Kidney epithelial cell (primary cell): Measurements from ENCODE around the gene KMT5B. TPM values are rescaled to one million over a fixed set of nuclear protein-coding genes. Genes with fewer than 3 reads are reported as not detected.

ENCODE experiments used
- DNase-seq: peaks from one replicate; pipeline ENCODE4 v3.0.0-alpha.2; 2010; ENCODE audit warnings: low read depth
- H3K27me3 ChIP-seq: 2 replicates; pipeline ENCODE4 v1.6.0; 2011; ENCODE audit warnings: low read length; ENCODE audit not compliant: control insufficient read depth, insufficient read depth
- H3K36me3 ChIP-seq: 2 replicates; pipeline ENCODE4 v1.5.1; 2011; ENCODE audit warnings: low read length; ENCODE audit not compliant: control insufficient read depth, insufficient read depth
- H3K4me3 ChIP-seq: 2 replicates; pipeline ENCODE4 v1.5.1; 2011; ENCODE audit warnings: low read depth, mild to moderate bottlenecking, control low read depth, low read length
- total RNA-seq: library from RNA; depleted of rRNA; stranded (reverse); fragments of >200 nt; gene quantifications from 2 replicates; pipeline ENCODE4 v1.2.3, GENCODE V29; 2015
- TF ChIP-seq, protein P1 (sequence below): IDR thresholded peaks from 2 replicates; pipeline ENCODE4 v1.5.1; 2011; ENCODE audit warnings: mild to moderate bottlenecking, moderate library complexity, low read length, control low read depth, inconsistent platforms; ENCODE audit not compliant: insufficient read depth, poor library complexity, severe bottlenecking

KMT5B gene
- total RNA-seq, 1 donor from 2014 or later = 25.7 TPM

DNA sequence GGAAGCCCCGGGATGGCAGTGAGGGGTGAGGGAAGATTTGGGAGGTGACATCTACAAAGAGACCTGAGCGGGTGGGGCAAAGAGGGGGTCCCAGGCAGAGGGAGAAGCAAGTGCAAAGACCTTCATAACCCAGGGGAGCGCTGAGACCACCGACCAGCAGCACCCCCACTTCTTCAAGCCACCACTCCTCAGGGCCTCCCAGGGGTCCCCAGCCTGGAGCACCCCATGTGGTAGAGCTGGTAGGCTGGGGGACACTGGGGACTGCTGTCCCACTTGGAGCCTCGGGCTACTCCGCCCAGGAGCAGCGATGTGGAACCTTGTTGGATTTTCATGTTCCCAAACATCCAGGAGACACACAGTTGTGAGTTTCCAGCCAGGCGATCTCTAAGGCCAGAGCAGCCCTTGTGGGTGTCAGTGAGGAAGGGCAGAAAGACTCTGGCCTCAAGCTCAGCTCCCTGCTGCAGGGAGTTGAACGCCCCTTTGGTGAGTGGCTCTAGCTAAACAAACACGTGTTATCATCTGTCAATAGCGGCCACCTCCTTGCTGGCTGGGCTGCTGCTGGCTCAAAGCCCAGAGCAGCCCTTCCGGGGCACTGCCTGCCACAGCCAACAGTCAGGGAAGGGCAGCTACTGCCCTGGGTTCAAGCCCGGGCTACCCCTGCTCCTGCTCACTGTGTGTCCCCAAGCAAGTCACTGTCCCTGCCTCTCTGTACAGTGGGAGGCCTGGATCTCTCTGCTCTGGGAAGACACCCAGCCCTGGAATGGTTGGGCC lies 66.2 kb downstream of the KMT5B start:
- no peak for DNase-seq
- no peak overlapping the region for H3K4me3 ChIP-seq
- H3K36me3 ChIP-seq = no peaks in the 10 kb centered on the region
- TF ChIP-seq, protein P1, sequence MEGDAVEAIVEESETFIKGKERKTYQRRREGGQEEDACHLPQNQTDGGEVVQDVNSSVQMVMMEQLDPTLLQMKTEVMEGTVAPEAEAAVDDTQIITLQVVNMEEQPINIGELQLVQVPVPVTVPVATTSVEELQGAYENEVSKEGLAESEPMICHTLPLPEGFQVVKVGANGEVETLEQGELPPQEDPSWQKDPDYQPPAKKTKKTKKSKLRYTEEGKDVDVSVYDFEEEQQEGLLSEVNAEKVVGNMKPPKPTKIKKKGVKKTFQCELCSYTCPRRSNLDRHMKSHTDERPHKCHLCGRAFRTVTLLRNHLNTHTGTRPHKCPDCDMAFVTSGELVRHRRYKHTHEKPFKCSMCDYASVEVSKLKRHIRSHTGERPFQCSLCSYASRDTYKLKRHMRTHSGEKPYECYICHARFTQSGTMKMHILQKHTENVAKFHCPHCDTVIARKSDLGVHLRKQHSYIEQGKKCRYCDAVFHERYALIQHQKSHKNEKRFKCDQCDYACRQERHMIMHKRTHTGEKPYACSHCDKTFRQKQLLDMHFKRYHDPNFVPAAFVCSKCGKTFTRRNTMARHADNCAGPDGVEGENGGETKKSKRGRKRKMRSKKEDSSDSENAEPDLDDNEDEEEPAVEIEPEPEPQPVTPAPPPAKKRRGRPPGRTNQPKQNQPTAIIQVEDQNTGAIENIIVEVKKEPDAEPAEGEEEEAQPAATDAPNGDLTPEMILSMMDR = no peak
- no peaks in the 10 kb centered on the region for H3K27me3 ChIP-seq

DNA sequence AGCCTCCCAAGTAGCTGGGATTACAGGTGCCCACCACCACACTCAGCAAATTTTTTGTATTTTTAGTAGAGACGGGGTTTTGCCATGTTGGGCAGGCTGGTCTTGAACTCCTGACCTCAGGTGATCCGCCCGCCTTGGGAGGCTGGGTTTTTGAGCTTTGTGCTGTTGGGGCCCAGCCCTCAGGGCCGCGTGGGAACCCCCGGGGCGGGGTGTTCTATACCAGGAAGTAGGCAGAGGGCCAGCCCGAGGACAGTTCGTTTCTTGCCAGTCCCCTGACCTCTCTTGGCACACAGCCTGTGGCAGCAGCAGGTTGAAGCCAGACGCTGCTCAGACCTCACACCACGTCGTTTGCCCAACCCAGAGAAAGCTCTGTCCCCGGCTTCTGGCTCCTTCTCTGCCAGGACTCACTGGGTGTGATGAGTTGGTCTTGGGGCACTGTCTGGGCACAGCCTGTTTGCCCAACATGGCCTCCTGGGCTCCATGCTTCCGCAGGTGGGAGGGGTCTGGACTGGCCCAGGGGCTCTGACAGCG lies 67.0 kb downstream of the KMT5B start:
- Histone ChIP-seq H3K27me3 (no peaks in the 10 kb centered on the region), H3K36me3 (no peaks in the 10 kb centered on the region), H3K4me3 (no peak overlapping the region)
- TF ChIP-seq, protein P1 = no peak
- DNase-seq = no peak

DNA sequence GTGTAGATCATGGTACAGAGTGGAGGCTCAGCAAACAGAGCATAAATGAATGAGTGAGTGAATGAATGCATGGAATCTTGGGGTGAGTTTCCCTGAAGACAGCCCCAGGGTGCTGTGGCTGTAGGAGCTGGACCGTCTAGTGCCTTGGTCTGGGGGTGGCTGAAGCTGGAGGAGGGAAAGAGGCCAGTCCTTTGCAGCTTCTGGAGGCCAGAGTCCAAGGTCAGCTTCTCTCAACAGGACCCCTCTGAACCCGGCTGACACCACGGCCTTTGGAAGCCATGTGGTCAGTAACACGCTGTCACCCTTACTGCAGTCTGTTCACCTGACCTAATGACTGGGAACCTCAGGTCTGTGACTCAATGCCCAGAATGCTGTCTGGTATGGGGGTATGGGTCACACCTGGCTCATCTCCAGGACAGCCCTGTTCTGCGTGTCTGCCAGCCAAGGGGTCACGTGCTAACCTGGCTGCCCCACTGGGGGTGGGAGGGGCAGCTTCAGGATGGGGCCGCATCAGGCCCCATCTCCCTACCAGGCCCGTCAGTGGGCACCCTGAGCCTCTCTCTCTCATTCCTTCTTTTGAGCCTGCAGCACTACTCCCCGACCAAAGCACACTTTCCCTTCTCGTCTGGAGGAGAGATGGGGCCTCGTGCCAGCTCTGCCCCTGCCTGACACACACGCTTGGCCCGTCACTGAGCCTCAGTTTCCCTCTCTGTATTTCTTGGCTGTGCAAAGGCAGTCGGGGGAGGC lies 67.8 kb downstream of the KMT5B start:
- no peaks in the 10 kb centered on the region for H3K27me3 ChIP-seq
- DNase-seq = no peak

DNA sequence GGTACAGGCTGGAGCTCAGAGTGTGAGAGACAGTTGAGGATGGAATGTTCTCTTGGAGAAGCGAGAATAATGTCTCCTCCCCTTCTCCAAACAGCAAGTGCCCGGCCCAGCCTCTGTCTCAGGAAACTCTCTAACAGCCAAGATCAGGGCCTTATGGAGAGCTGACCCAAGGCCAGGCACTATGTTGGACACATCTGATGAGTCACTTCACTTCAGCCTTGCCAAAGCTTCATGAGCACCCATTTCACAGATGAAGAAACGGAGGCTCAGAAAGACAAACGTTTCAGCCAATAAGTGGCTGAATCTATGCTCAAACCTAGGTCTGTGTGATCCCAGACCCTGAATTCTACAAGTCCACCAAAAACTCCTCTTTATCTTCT lies 69.8 kb downstream of the KMT5B start:
- Histone ChIP-seq H3K36me3 (no peaks in the 10 kb centered on the region), H3K27me3 (no peaks in the 10 kb centered on the region), H3K4me3 (no peak overlapping the region)
- TF ChIP-seq, protein P1 = no peak
- no peak for DNase-seq

More for the DNA sequence above, 67.8 kb downstream of the KMT5B start:
- no peaks in the 10 kb centered on the region for H3K36me3 ChIP-seq
- TF ChIP-seq, protein P1 = no peak
- no peak overlapping the region for H3K4me3 ChIP-seq

DNA sequence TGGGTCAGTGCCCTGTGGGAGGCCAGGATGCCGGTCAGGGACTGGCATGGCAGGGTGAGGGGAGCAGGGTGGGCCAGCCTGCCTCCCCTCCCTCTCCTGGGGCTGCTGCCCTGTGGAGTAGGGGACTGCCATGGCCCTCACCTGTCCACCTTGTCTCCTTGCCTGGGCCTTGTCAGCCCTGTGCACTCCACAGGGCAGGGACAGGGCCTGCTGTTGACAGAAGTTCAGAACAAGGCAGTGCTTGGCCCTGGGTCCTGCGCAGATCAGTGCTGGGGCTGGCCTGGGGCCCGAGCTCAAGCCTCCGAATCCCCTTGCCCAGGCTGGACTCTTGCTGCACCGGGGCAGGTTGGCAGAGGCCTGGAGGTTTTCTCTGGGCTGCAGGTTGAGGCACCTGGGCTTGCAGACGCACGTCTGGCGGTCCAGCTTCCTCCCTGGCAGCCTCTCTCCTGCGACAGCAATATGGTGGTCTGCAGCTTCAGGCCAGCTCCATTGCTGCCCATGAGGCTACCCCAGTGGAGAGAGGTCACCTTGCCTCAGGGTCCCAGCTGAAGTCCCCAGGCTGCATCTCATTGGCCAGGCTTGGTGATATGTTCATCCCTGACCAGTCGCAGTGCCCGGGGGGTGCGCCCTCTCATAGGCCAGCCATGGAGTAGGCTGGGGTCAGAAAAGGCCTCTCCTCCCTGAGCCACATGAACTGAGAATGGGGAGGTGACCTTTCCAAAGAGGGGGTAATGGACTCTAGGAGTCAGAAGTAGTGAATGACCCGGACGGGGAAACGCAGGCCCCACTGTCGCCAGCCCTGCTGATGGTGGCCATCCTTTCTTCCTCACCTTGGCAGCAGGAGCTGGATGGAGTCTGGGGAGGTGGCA lies 70.4 kb downstream of the KMT5B start:
- DNase-seq = no peak
- no peak overlapping the region for H3K4me3 ChIP-seq
- no peaks in the 10 kb centered on the region for H3K27me3 ChIP-seq
- TF ChIP-seq, protein P1 = no peak
- H3K36me3 ChIP-seq = no peaks in the 10 kb centered on the region
